Mesenchymal stem cell (in vitro differentiated cells and primary cell): ENCODE data around the gene NLGN1.

Source experiments
- DNase-seq: peaks from one replicate; pipeline ENCODE4 v3.0.0-alpha.2; 2013
- H2AFZ ChIP-seq: one replicate; pipeline ENCODE4 v1.6.1; 2013; ENCODE audit warnings: low read depth, mild to moderate bottlenecking, control low read depth, inconsistent platforms, low read length, moderate library complexity
- H2AK5ac ChIP-seq: 2 replicates; pipeline ENCODE4 v1.6.1; 2013; ENCODE audit warnings: low read length, moderate library complexity, mild to moderate bottlenecking, inconsistent platforms; ENCODE audit not compliant: severe bottlenecking
- H2BK120ac ChIP-seq: one replicate; pipeline ENCODE4 v1.6.1; 2013; ENCODE audit warnings: low read depth, mild to moderate bottlenecking, inconsistent platforms, low read length, moderate library complexity
- H2BK12ac ChIP-seq, 2 experiments: one replicate each; pipeline ENCODE4 v1.6.1; 2013; ENCODE audit warnings: inconsistent platforms in 2 of 2, low read length in 2 of 2, mild to moderate bottlenecking in 2 of 2, moderate library complexity in 2 of 2, control low read depth in 1 of 2
- H2BK15ac ChIP-seq: one replicate; pipeline ENCODE4 v1.6.1; 2013; ENCODE audit warnings: mild to moderate bottlenecking, low read depth, inconsistent platforms; ENCODE audit not compliant: poor library complexity, severe bottlenecking
- H2BK5ac ChIP-seq: 2 replicates; pipeline ENCODE4 v1.6.1; 2013; ENCODE audit warnings: low read depth, mild to moderate bottlenecking, low read length, control low read depth, inconsistent platforms; ENCODE audit not compliant: poor library complexity, severe bottlenecking
- H3K14ac ChIP-seq, 2 experiments: one replicate each; pipeline ENCODE4 v1.6.1; 2013; ENCODE audit warnings: inconsistent platforms in 2 of 2, low read length in 2 of 2, control low read depth in 1 of 2, mild to moderate bottlenecking in 1 of 2, moderate library complexity in 1 of 2
- H3K18ac ChIP-seq, 2 experiments: one replicate each; pipeline ENCODE4 v1.6.1; 2013; ENCODE audit warnings: inconsistent platforms in 2 of 2, low read length in 2 of 2, control low read depth in 1 of 2, low read depth in 1 of 2, mild to moderate bottlenecking in 1 of 2
- H3K23ac ChIP-seq, 2 experiments: one replicate each; pipeline ENCODE4 v1.6.1; 2013; ENCODE audit warnings: inconsistent platforms in 2 of 2, low read length in 2 of 2, mild to moderate bottlenecking in 2 of 2, moderate library complexity in 2 of 2, control low read depth in 1 of 2
- H3K27ac ChIP-seq: 2 replicates; pipeline ENCODE4 v1.5.1; 2013; ENCODE audit warnings: mild to moderate bottlenecking, moderate library complexity, low read length, control low read depth, inconsistent platforms; ENCODE audit not compliant: poor library complexity, severe bottlenecking
- H3K27me3 ChIP-seq, 2 experiments: 2 replicates each; pipeline versions ENCODE4 v1.6.1 to v1.7.0; 2013; ENCODE audit warnings: low read length in 2 of 2, mild to moderate bottlenecking in 2 of 2, moderate library complexity in 2 of 2, control low read depth in 1 of 2, inconsistent platforms in 1 of 2; ENCODE audit not compliant: control insufficient read depth in 1 of 2, insufficient read depth in 1 of 2
- H3K36me3 ChIP-seq, 2 experiments: 2 replicates each; pipeline versions ENCODE4 v1.6.1 to v1.7.0; 2013; ENCODE audit warnings: low read length in 2 of 2, control low read depth in 1 of 2, inconsistent platforms in 1 of 2, low read depth in 1 of 2, mild to moderate bottlenecking in 1 of 2; ENCODE audit not compliant: insufficient read depth in 2 of 2, control insufficient read depth in 1 of 2
- H3K4ac ChIP-seq, 2 experiments: one replicate each; pipeline ENCODE4 v1.6.1; 2013; ENCODE audit warnings: inconsistent platforms in 2 of 2, low read length in 2 of 2, mild to moderate bottlenecking in 2 of 2, moderate library complexity in 2 of 2, control low read depth in 1 of 2, low read depth in 1 of 2
- H3K4me1 ChIP-seq: 2 replicates; pipeline ENCODE4 v1.6.1; 2013; ENCODE audit warnings: low read depth, low read length, control low read depth; ENCODE audit not compliant: control insufficient read depth, insufficient read depth
- H3K4me2 ChIP-seq: 2 replicates; pipeline ENCODE4 v1.6.1; 2013; ENCODE audit warnings: low read length, mild to moderate bottlenecking, inconsistent platforms; ENCODE audit not compliant: poor library complexity, severe bottlenecking
- H3K4me3 ChIP-seq, 2 experiments: 2 replicates each; pipeline versions ENCODE4 v1.5.1 to v1.7.0; 2013; ENCODE audit warnings: low read length in 2 of 2, mild to moderate bottlenecking in 2 of 2, control low read depth in 1 of 2, low read depth in 1 of 2; ENCODE audit not compliant: insufficient read depth in 1 of 2
- H3K79me1 ChIP-seq: replicated peaks from 2 replicates; pipeline ENCODE4 v1.6.1; 2013; ENCODE audit warnings: mild to moderate bottlenecking, control low read depth, low read length, inconsistent platforms; ENCODE audit not compliant: poor library complexity, severe bottlenecking
- H3K9ac ChIP-seq: 2 replicates; pipeline ENCODE4 v1.7.0; 2013; ENCODE audit warnings: mild to moderate bottlenecking, low read length, moderate library complexity
- H3K9me3 ChIP-seq: 2 replicates; pipeline ENCODE4 v1.7.0; 2013; ENCODE audit warnings: mild to moderate bottlenecking, low read length; ENCODE audit not compliant: control insufficient read depth
- H4K8ac ChIP-seq: one replicate; pipeline ENCODE4 v1.6.1; 2013; ENCODE audit warnings: inconsistent platforms, mild to moderate bottlenecking, low read length, moderate library complexity
- H4K91ac ChIP-seq: one replicate; pipeline ENCODE4 v1.6.1; 2013; ENCODE audit warnings: mild to moderate bottlenecking, low read length, inconsistent platforms
- WGBS: methylation state at CpG from one replicate; pipeline ENCODE4 v1.1.7; 2013; ENCODE audit warnings: mixed read lengths; 5-methylcytosine and 5-hydroxymethylcytosine counted together

Gene NLGN1

DNA sequence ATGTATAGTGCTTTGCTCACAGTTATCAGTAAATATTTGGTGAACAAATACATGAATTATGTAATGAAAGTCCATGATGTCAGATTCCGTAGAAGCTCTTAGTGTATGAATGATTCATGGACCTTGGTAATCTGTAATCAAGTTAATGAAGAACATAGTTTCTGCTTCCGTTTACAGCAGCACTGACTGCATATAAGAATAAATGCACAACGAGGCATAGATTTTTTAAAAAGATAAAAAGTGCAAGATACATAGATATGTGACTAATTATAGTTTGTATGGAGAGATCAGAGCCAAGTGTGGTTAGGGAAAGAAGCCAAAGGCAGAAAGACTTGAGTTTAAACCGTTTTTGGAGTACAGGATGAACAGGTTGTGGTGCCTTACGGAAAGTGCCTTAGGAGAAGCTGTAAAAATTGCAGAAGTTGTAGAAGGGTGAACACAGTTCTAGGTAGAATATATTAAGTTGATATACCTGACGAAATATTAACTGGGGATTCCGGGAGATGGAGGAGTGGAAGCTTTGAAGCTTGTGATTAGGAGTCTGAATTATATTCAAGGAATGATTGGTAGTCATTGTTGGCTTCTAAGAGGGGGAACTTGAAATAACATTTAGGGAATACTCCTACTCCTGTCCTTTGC lies 293.1 kb downstream of the NLGN1 start:
- H3K36me3 ChIP-seq = no peaks in the 10 kb centered on the region
- WGBS = 89% methylated on average over 7 of the region's 7 CpGs
- no peak overlapping the region for H2BK5ac ChIP-seq
- H2BK12ac ChIP-seq = no peak overlapping the region
- no peak overlapping the region for H4K91ac ChIP-seq
- H3K9ac ChIP-seq = no peak overlapping the region
- H4K8ac ChIP-seq = no peak overlapping the region
- no peaks in the 10 kb centered on the region for H3K79me1 ChIP-seq
- no peak overlapping the region for H3K4me3 ChIP-seq
- H3K27me3 ChIP-seq = no peaks in the 10 kb centered on the region
- no peak overlapping the region for H3K4me2 ChIP-seq
- no peak for DNase-seq
- no peak overlapping the region for H2BK120ac ChIP-seq
- H2AFZ ChIP-seq = no peak overlapping the region
- H3K14ac ChIP-seq = no peak overlapping the region
- no peak overlapping the region for H3K23ac ChIP-seq
- H3K18ac ChIP-seq = no peak overlapping the region
- no peaks in the 10 kb centered on the region for H3K9me3 ChIP-seq
- no peak overlapping the region for H3K4ac ChIP-seq
- H3K4me1 ChIP-seq = no peaks in the 10 kb centered on the region
- no peak overlapping the region for H2BK15ac ChIP-seq
- H2AK5ac ChIP-seq = no peak overlapping the region
- no peak overlapping the region for H3K27ac ChIP-seq

DNA sequence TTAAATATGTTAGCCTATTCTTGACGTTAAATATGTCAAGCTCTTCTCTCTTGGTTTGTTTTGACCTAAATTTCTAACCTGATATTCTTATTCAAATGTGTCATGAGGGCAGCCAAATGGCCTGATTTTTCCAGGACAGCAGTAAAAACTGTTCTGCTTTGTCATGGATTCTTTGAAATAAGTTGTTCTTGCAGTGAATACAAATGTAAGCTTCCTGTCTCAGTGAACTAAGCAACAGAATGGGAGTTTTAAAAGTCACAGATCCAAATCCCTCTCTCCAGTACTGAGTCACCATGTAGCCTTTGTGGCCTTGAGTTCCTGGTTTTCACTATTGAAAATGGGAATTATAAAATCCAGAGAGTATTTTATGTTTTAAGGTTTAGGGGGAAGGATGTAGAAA lies 301.8 kb downstream of the NLGN1 start:
- Histone ChIP-seq H4K91ac (no peak overlapping the region), H3K27me3 (no peaks in the 10 kb centered on the region), H2AFZ (no peak overlapping the region), H2BK15ac (no peak overlapping the region), H3K27ac (no peak overlapping the region), H3K36me3 (no peaks in the 10 kb centered on the region), H3K9me3 (peaks cover 6% of the 10 kb centered on the region), H3K23ac (no peak overlapping the region), H3K14ac (no peak overlapping the region), H3K4me1 (no peaks in the 10 kb centered on the region), H3K9ac (no peak overlapping the region), H2BK120ac (no peak overlapping the region), H3K4me3 (no peak overlapping the region), H4K8ac (no peak overlapping the region), H2AK5ac (no peak overlapping the region), H3K4ac (no peak overlapping the region), H2BK12ac (no peak overlapping the region), H3K79me1 (no peaks in the 10 kb centered on the region), H3K18ac (no peak overlapping the region), H3K4me2 (no peak overlapping the region), H2BK5ac (no peak overlapping the region)
- DNase-seq = no peak
- WGBS = 86% methylated on average over 1 of the region's 1 CpG

GRCh38 chr3:173700336-173700735 lies 302.8 kb downstream of the NLGN1 start:
- H3K79me1 ChIP-seq = no peaks in the 10 kb centered on the region
- no peaks in the 10 kb centered on the region for H3K4me1 ChIP-seq
- no peak overlapping the region for H3K4me2 ChIP-seq
- no peak overlapping the region for H4K8ac ChIP-seq
- no peak overlapping the region for H2AK5ac ChIP-seq
- no peak overlapping the region for H3K4me3 ChIP-seq
- WGBS = no CpG with 5 or more reads among the region's 1 CpG
- no peaks in the 10 kb centered on the region for H3K36me3 ChIP-seq
- no peak overlapping the region for H2BK120ac ChIP-seq
- no peak overlapping the region for H2BK12ac ChIP-seq
- H3K27me3 ChIP-seq = no peaks in the 10 kb centered on the region
- H3K9ac ChIP-seq = no peak overlapping the region
- H3K27ac ChIP-seq = no peak overlapping the region
- no peak overlapping the region for H2BK15ac ChIP-seq
- peaks cover 6% of the 10 kb centered on the region for H3K9me3 ChIP-seq
- no peak overlapping the region for H3K23ac ChIP-seq
- H3K4ac ChIP-seq = no peak overlapping the region
- H2BK5ac ChIP-seq = no peak overlapping the region
- H4K91ac ChIP-seq = no peak overlapping the region
- H3K14ac ChIP-seq = no peak overlapping the region
- H2AFZ ChIP-seq = no peak overlapping the region
- no peak for DNase-seq
- H3K18ac ChIP-seq = no peak overlapping the region

- H2BK12ac ChIP-seq = no peak overlapping the region
- H3K9ac ChIP-seq = no peak overlapping the region
- H3K18ac ChIP-seq = no peak overlapping the region
- no peaks in the 10 kb centered on the region for H3K4me1 ChIP-seq
- H3K27ac ChIP-seq = no peak overlapping the region
- no peak overlapping the region for H4K91ac ChIP-seq
- no peak overlapping the region for H2BK5ac ChIP-seq
- no peak overlapping the region for H3K4me2 ChIP-seq
- H3K27me3 ChIP-seq = no peaks in the 10 kb centered on the region
- no peak overlapping the region for H2AK5ac ChIP-seq
- H3K9me3 ChIP-seq = peaks cover 6% of the 10 kb centered on the region
- H3K79me1 ChIP-seq = no peaks in the 10 kb centered on the region
- H3K4me3 ChIP-seq = no peak overlapping the region
- H4K8ac ChIP-seq = no peak overlapping the region
- H3K14ac ChIP-seq = no peak overlapping the region
- 100% methylated on average over 1 of the region's 3 CpGs for WGBS
- H3K4ac ChIP-seq = no peak overlapping the region
- no peak overlapping the region for H2BK120ac ChIP-seq
- no peaks in the 10 kb centered on the region for H3K36me3 ChIP-seq
- H2BK15ac ChIP-seq = no peak overlapping the region
- no peak for DNase-seq
- no peak overlapping the region for H3K23ac ChIP-seq
- H2AFZ ChIP-seq = no peak overlapping the region
These were observed 305.0 kb downstream of the NLGN1 start for GRCh38 chr3:173702561-173702960.
